Stimulated activated CD8-positive, alpha-beta memory T cell treated with anti-CD3 and anti-CD28 coated beads, Interleukin-4, amount 100 ng/mL, for 24 hours (primary cell): ENCODE data around the gene GCNT2.
"Not testable (repeated sequence)": the region's sequence is repeated elsewhere in the genome, so short reads cannot be mapped to it uniquely, and the experiment has no call there.

Experiments used
- DNase-seq: peaks from one replicate; pipeline ENCODE4 v3.0.0-alpha.2; 2020; ENCODE audit warnings: low read depth

The GCNT2 gene

GRCh38 chr6:10580570-10580969, 59.4 kb downstream of the GCNT2 start:
- no peak for DNase-seq

GRCh38 chr6:10581402-10581801, 60.3 kb downstream of the GCNT2 start:
- not testable (repeated sequence) for DNase-seq

- DNase-seq: no peak
Observed at GRCh38 chr6:10582774-10583508, 61.8 kb downstream of the GCNT2 start.

- no peak for DNase-seq
Observed at GRCh38 chr6:10583509-10583901, 62.4 kb downstream of the GCNT2 start.

- DNase-seq: no peak
Observed at GRCh38 chr6:10584607-10585006, 63.5 kb downstream of the GCNT2 start.

GRCh38 chr6:10585209-10585845, 64.2 kb downstream of the GCNT2 start:
- no peak for DNase-seq

GRCh38 chr6:10586302-10586701, 65.2 kb downstream of the GCNT2 start:
- no peak for DNase-seq

GRCh38 chr6:10587656-10588406, 66.7 kb downstream of the GCNT2 start:
- DNase-seq: no peak

- DNase-seq: no peak
Observed at GRCh38 chr6:10588562-10589428, 67.6 kb downstream of the GCNT2 start.

- DNase-seq: no peak
Observed at GRCh38 chr6:10589429-10589727, 68.2 kb downstream of the GCNT2 start.

- DNase-seq: no peak
Observed at GRCh38 chr6:10589983-10590382, 68.8 kb downstream of the GCNT2 start.

- no peak for DNase-seq
Observed at GRCh38 chr6:10591422-10592160, 70.4 kb downstream of the GCNT2 start.

- DNase-seq: no peak
Observed at GRCh38 chr6:10595731-10596664, 74.8 kb downstream of the GCNT2 start.

GRCh38 chr6:10597499-10598001, 76.4 kb downstream of the GCNT2 start:
- no peak for DNase-seq

GRCh38 chr6:10598084-10598960, 77.2 kb downstream of the GCNT2 start:
- no peak for DNase-seq

GRCh38 chr6:10599046-10599445, 77.9 kb downstream of the GCNT2 start:
- DNase-seq: no peak

GRCh38 chr6:10600681-10601080, 79.5 kb downstream of the GCNT2 start:
- DNase-seq: not testable (repeated sequence)

- no peak for DNase-seq
Observed at GRCh38 chr6:10603219-10603618, 82.1 kb downstream of the GCNT2 start.

- no peak for DNase-seq
Observed at GRCh38 chr6:10609038-10609437, 87.9 kb downstream of the GCNT2 start.
